Right renal pelvis (tissue), 4 donors: ENCODE results near the gene RPN1. TPM values are rescaled to one million over a fixed set of nuclear protein-coding genes. Genes with fewer than 3 reads are reported as not detected.
A peak's percentile ranks its signal among the peaks of the same experiment; 100 is the strongest.
"Not testable (repeated sequence)": the region's sequence is repeated elsewhere in the genome, so short reads cannot be mapped to it uniquely, and the experiment has no call there.

Experiments
- DNase-seq, 4 donors: peaks; one replicate each; pipeline ENCODE4 v3.0.0-alpha.2; 2013; ENCODE audit warnings: low read depth in 4 of 4, low spot score in 3 of 4, missing footprints in 1 of 4
- polyA plus RNA-seq, 4 donors: library from polyadenylated mRNA; unstranded; fragments of 120-200 nt; gene quantifications; one replicate each; pipeline ENCODE4 v1.2.1, GENCODE V29; 2013; ENCODE audit not compliant: insufficient read length in 4 of 4

The RPN1 gene
- polyA plus RNA-seq, 4 donors: 212 to 227 (median 213) TPM

DNA sequence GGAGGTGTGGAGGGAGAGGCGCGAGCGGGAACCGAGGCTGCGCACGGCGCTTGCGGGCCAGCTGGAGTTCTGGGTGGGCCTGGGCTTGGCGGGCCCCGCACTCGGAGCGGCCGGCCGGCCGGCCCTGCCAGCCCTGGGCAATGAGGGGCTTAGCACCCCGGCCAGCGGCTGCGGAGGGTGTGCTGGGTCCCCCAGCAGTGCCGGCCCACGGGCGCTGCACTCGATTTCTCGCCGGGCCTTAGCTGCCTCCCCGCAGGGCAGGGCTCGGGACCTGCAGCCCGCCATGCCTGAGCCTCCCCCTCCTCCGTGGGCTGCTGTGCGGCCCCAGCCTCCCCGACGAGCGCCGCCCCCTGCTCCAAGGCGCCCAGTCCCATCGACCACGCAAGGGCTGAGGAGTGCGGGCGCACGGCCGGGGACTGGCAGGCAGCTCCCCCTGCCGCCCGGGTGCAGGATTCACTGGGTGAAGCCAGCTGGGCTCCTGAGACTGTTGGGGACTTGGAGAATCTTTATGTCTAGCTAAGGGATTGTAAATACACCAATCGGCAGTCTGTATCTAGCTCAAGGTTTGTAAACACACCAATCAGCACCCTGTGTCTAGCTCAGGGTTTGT lies 2.9 kb upstream of the RPN1 start:
- not testable (repeated sequence) for DNase-seq

DNA sequence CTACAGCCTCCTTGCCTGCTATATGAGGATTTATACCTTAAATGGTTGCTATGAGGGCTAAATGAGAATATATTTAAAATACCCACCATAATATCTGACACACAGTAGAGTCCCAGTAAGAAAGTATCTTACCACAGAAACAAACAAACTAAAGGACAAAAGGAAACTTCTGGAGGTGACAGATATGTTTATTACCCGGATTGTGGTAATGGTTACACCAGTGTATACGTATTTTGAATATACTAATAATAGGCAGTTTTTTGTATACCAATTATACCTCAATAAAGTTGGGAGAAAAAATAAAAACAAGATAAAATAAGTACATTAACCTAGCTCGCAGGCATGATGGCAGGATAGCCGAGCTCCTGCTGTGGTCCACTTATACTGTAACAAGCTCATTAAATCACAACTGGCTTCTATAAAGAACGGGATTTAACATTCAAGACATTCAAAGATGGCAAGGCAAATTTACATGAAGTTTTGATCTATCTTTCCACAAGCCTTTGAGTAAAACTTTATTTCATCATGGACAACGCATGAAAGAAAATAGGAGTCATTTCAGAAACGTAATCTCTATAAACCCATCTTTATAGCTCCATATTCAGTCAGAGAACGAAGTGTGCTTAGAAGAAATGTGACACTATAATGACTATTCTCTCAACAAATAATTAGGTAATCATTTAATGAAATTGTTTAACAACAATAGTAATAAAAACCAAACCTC lies 1.5 kb downstream of the RPN1 start:
- no peak for DNase-seq

DNA sequence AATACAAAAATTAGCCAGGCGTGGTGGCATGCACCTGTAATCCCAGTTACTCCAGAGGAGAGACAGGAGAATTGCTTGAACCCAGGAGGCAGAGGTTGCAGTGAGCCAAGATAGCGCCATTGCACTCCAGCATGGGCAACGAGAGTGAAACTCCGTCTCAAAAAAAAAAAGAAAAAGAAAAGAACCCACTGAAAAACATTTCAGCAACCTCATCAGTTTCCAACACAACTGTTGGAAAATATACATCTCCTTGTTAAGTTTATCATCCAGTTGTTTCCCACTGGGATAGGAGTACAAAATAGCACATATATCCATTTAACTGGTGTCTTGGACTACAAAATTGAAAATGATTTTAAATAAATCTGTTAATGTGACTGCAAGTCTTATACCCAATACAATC lies 2.2 kb downstream of the RPN1 start:
- DNase-seq: no peak

DNA sequence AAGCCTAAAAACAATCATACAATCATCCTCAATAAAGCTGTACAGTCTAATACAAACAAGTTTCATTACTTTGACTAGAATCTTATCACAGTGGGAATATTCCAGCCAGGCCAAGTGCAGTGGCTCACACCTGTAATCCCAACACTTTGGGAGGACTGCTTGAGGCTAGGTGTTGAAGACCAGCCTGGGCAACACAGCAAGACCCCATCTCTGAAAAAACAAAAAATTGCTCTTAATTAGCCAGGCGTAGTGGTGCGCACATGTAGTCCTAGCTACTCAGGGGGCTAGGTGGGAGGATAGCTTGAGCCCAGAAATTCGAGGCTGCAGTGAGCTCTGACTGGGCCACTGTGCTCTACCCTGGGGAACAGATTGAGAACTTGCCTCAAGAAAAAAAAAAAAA lies 3.3 kb downstream of the RPN1 start:
- DNase-seq: no peak

DNA sequence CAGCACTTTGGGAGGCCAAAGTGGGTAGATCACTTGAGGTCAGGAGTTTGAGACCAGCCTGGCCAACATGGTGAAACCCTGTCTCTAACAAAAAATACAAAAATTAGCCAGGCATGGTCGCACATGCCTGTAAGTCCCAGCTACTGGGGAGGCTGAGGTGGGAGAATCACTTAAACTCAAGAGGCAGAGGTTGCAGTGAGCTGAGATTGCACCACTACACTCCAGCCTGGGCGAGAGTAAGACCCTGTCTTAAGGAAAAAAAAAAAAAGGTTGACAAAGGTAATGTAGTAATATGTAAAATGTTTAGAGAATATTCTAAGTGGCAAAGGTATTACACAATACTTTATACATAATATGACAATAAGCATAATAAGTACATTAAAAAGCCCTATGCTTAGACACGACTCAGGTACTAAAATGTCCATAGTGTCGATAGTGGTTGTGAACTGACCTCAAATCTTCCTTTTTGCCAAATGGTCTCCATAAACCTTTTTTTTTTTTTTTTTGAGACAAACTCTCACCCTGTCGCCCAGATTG lies 16.5 kb downstream of the RPN1 start:
- no peak for DNase-seq

DNA sequence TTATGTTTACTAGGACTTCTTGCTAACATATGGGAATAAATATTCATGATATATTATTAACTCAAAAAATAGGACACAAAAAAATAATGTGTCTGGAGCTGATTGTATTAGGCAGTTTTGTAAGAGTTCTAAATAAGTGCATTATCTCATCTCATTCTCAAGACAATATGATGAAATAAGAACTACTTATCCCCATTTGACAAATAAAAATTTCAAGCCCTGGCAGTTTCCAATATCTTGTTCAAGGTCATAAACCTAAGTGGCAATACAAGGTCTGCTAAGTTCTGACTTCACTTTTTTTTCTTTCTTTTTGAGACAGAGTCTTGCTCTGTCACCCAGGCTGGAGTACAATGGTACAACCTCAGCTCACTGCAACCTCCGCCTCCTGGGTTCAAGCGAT lies 18.3 kb downstream of the RPN1 start:
- no peak for DNase-seq

DNA sequence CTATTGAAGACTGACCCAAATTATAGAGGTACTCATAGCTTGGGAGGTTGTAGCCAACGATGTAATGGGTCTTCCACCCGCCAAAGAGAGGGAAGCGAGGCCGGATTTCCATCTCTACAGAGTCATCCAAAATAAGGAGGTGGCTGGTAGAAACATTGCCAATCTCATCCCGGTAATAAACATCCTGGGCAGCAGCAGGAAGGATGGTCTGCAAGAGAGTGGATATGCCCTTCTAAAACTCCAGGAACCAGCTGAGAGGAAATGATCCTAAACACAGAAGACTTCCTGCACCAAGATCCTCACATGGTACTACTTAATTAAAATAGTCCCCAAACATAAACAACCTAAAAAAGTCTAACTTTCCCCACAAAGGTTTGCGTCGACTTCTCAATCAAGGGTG lies 20.7 kb downstream of the RPN1 start:
- no peak for DNase-seq

DNA sequence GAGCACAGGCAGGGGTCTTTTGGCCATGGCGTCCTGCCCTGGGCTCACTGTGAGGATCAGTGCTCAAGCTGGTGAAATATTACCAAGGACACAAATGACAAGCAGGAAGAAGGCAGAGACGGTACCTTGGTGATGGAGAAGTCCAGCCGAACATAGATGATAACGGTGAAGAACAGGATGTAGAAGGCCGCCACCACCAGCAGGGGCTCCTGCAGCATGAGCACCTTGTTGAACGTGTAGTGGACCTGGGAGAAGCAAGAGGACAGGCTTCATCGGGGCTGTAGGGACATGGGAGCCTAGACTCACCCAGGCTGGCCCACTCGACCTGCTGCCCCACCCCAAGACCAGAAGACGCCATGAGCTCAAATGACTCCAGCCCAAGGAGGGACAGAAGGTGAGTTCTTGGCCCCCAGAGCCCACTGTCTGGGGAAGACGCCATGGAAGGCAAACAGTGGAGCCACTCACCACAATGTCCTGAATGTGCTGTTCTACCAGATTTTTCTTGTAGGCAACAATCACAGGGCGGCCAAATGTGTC lies 25.1 kb downstream of the RPN1 start:
- DNase-seq: no peak

DNA sequence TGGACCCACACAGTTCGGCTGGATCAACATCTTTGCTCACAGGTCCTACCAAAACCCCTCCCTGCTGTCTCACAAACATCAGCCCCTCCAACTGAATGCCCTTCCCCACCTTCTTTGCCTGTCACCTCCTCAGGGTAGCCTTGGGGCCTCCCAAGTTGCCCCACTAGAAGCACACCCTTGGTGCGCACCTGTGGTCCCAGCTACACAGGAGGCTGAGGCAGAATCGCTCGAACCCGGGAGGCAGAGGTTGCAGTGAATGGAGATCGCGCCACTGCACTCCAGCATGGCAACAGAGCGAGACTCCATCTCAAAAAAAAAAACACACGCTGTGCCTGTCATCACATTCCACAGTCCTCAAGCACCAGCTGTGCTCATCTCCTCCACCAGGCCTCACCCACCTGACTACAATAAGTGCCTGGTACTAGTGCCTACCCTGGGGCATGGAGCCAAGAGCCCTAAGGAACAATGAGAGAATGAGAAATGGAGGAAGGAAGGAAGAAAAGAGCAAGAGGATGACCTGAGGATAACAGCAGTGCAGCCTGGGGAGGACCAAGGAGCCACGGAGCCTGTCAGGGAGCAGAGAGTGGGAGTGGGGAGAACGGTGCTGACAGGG lies 26.0 kb downstream of the RPN1 start:
- DNase-seq: no peak

DNA sequence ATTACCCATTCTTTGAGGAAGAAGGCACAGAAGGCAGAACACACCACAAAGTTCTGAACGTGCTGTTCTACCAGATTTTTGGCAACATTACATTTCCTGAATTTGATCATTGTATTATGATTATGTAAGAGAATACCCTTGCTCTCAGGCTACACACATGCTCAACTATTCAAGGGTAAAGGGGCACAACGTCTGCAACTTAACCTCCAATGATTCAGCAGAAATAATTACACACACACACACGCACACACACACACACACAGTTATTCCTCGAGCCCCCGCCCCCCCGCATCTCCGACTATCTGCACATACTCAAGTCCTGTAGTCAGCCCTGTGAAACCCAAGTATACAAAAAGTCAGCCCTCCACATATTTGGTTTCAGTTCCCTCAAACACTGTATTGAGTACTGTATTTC lies 26.8 kb downstream of the RPN1 start:
- DNase-seq: no peak

DNA sequence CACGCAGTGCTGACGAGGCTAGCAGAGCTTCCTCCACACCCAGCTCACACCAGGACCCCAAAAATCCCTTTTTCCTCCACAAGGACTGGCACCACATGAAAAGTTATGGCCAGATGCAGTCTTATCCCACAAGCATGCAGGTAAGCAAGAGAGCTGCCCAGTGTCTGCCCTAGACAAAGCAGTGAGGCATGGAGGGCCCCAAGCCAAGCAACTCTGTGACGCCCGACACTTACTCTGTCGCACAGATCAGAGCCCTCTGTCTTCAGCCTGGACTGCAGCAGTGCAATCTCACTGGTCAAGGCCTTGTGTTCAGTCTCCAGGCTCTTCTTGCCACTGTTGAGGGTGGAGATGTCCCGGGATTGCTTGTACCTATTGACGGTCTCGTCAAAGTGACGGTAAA lies 28.7 kb downstream of the RPN1 start:
- DNase-seq: no peak

DNA sequence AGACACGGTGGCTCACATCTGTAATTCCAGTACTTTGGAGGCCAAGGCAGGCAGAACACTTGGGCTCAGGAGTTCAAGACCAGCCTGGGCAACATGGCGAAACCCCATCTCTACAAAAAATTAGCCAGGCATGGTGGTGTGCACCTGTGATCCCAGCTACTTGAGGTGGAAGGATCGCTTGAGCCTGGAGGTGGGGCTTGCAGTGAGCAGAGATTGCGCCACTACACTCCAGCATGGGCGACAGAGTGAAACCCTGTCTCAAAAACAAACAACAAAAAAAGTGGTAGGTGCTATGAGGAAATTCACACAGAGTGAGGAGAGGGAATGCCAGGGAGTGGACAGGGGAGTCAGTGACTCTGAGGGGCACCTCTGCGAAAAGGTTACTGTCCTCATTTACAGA lies 29.4 kb downstream of the RPN1 start:
- DNase-seq: no peak

DNA sequence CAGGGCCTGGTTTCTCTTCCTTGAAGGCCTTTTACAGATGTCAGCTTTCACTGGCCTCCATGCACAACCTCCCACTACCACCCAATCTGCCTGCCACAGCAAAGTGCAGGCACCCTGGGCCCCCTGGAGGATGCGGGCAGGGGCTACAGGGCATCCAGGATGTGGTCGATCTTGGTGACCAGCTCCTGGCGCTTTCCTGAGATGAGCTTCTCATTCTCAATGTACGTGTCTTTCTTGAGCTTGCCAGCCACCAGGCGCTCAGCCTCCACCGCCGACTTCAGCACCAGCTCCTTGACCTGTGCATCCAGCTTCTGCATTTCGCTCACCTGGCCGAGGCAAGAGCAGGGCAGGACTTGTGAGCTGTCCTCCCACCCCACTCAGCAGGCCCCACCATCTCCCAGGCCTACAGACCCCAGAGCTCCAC lies 30.3 kb downstream of the RPN1 start:
- no peak for DNase-seq

DNA sequence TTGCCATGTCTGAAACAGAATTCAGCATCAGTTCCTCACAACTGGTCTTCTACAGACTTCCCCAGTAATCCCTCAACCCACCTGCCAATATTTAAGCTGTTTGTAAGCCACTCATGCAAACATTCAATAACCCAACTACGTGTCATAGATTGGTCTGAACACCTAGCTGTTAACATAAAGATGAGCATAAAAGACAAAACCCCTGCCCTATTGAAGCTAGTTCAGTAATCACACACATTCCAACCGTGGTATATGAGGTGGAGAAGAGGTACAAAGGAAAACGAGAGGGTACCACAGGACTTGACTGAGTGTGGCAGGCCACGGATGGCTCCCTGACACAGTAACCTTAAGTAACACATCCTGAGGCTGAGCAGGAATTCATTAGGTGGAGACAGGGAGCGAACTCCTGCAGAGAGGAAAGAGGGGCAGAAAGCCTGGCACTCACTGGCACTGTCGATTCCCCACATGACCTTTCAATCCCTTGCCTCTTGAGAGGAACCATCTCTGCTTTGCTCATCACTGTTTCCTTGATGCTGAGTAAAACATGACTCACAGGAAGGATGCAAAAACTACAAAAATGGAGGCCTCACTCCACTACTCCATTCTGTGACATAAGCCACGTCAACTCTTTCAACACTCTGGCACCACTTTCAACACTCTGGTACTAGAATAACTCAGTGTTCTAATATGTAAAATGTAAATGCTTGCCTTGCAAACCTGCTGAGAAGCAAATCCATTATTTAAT lies 31.3 kb downstream of the RPN1 start:
- DNase-seq: no peak

DNA sequence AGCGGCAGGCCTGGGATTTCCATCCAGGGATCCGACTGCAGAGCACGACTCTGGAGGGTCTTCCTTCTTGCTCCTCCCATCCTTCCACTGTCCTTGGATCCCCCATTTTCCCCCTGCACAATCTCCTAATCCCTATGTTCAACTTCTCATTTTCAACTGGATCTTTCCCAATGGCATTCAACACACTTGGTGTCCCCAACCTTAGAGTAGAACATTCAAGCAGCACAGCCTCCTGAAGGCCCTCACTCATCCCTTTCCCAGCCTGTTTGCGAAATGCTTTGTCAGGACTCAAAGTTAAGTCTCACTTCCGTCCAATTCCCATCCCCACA lies 32.3 kb downstream of the RPN1 start:
- no peak for DNase-seq

DNA sequence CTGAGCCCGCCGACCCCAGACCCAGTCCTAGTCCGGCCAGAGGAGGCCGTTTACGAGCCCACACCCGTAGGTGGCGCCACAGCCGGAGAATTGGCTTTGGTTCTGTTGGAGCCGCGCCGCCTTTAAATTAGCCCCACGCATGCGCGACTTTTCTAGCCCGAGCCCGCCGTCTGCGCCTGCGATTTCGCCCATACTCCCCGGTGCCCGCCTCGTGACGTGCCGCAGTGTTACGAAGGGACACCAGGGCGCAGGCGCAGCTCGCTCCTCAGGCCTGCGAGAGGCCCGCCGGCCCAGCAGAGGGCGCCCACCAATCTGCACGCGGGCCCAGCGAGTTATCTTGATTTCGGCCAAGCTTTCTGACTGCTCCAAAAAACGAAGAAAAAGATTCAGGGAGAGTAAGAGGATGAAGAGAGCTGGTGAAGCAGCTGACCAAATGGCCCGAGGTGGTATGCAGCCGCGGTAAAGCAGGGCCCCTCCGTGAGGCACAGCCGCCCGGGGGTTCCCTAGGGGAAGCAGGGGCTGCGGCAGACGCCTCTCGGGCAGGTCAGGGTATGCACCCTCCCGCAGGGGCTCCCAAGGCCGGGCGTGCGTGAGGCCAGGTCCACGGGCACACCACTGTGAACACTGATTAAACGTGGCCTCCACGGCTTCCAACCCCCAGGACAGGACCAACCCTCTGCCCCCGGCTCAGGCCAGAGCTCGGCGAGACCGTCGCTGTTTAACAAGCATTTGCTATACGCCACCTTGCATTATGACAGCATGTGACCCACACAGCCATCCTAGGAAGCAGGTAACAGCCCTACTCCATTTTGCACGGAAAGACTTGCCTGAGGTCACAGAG lies 32.8 kb downstream of the RPN1 start:
- peak; percentile 94 to 95 (median 94) for DNase-seq

DNA sequence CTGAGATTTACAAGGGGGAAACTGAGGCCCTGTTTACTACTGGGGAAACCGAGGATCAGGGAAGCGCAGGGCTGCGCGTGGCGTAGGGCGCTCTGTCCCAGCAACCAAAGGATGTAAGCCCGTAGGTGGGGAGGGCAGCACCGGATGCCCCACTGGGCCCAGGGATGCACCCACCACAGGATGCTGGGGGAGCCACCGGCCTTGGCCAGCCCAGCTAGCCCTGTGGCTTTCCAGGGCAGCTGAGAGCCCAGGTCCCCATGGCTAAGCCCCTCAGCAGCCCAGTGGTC lies 33.4 kb downstream of the RPN1 start:
- no peak for DNase-seq

DNA sequence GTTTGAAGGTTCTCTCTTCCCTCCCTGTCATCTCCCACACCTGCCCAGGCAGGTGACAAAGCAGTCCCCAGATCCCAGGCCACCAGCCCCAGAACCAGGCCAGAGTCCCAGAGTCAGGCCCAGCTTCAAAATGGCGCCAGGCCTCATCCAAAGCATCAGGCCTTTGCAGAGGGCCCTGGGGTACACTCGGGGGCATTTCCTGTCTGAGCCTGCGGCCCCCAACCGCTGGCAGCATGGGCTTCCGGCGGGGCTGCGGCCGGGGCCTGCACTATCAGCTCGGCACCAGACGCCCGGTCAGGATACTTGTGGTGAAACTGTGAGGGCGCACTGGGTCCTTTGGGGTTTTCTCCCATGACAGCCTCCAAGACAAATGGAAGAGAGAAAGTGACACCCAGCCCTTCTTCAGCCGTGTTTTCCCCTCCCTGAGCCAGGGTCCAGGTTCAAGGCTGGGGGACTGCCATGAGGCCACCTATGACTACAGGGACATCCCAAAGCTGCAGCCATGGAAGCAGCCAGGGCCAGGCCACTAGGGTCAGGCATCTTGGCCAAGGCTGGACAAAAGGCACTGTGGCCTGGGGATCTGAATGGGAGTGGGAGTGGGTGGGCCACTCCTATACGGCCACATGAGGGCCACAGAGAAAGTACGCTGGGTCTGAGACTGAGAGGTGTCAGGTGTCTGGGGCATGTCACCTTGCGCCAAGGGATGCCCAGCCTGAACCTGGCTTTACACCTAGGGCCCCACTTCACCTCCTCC lies 33.9 kb downstream of the RPN1 start:
- no peak for DNase-seq

DNA sequence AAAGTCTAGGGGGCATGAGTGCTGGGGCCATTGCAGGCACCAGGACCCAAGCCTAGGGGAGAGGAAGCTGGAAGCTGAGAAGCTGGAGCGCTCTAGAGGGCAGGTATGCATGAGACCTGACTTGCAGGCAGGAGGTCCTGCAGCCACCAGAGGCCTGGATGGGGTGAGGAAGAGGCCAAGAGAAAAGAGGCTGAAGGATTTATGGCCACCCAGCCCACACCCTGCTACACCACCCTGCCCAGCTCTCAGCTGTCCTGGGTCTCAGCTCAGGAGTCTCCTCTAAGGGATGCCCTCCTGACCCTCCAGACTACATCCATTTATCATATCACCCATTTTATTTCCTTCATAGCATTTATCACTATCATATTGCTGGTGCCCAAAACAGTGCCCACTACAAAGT lies 36.5 kb downstream of the RPN1 start:
- DNase-seq: no peak
